Ovary (tissue), 3 donors: ENCODE results near the gene HNRNPA3.

ENCODE experiments used
- CTCF ChIP-seq, 3 donors: fragments of 450-650 bp in 2 of 3; fragments of 200-600 bp in 1 of 3; IDR thresholded peaks; one replicate each; pipeline versions ENCODE4 v1.5.1 to v1.8.0; 2016 to 2022; ENCODE audit warnings: antibody characterized with exemption in 3 of 3, mild to moderate bottlenecking in 1 of 3
- POLR2A ChIP-seq: fragments of 450-650 bp; IDR thresholded peaks from one replicate; pipeline ENCODE4 v1.6.1; 2017; ENCODE audit warnings: antibody characterized with exemption, mild to moderate bottlenecking, moderate library complexity
- donor health status: DM: no; HTN: no; CAD: no.

- no peak for TF ChIP-seq CTCF (IDR thresholded peaks at IDR 0.05)
- no peak for TF ChIP-seq POLR2A
Measured at GRCh38 chr2:177252808-177253531, 40.4 kb downstream of the HNRNPA3 start.
